Breast epithelium (tissue), 3 donors: ENCODE results near the gene KIF1A.

Experiments
- POLR2A ChIP-seq: fragments of 450-650 bp; IDR thresholded peaks from one replicate; pipeline ENCODE4 v1.6.1; 2016; ENCODE audit warnings: antibody characterized with exemption, mild to moderate bottlenecking, moderate library complexity
- POLR2AphosphoS5 ChIP-seq, 3 donors: sonication (generic); formaldehyde crosslinking; IDR thresholded peaks; one replicate each; pipeline ENCODE4 v1.6.1; 2017; ENCODE audit warnings: antibody characterized with exemption in 3 of 3
- TF ChIP-seq, protein P1 (sequence below), 3 donors: fragments of 450-650 bp; IDR thresholded peaks; one replicate each; pipeline ENCODE4 v1.5.1; 2016 to 2017; ENCODE audit warnings: antibody characterized with exemption in 3 of 3, mild to moderate bottlenecking in 3 of 3, moderate library complexity in 3 of 3

DNA sequence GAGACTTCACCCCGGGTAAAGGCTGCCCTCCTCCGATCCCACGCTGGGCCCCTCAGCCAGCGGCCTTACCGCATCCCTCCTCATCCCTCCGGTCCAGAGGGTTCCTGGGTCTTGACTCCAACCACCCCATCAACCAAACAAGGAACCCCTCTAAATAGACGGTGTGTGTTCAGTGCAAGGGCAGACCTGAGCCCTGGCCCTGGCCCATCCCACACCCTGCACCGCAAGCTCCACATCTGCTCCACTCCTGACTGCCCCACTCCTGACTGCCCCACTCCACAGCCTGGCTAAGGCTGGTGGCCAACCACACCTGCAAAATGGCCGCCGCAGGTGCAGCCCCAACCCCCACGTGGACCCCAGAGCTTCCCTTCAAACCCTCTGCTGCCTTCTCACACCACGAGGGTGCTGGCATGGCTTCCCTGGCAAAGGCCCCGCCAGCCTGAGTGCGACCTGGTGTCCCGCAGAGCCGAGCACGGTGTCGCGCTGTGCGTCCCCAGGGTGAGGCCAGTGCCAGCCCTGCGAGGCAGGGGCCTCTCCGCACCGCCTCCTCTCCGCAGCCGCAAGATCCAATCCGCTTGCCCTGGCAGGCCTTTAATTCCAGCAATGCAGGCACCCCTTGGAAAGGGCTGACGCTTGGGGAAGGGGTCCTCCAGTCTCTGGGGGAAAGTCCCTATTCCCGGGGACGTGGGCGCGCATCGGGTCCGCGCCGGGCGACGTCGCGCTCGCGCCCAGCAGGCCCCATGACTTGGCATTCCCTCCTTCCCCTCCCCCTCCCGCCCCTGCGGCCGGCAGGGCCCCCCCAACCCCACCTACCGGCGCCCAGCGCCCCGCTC lies 1.5 kb downstream of the KIF1A start:
- TF ChIP-seq, protein P1, sequence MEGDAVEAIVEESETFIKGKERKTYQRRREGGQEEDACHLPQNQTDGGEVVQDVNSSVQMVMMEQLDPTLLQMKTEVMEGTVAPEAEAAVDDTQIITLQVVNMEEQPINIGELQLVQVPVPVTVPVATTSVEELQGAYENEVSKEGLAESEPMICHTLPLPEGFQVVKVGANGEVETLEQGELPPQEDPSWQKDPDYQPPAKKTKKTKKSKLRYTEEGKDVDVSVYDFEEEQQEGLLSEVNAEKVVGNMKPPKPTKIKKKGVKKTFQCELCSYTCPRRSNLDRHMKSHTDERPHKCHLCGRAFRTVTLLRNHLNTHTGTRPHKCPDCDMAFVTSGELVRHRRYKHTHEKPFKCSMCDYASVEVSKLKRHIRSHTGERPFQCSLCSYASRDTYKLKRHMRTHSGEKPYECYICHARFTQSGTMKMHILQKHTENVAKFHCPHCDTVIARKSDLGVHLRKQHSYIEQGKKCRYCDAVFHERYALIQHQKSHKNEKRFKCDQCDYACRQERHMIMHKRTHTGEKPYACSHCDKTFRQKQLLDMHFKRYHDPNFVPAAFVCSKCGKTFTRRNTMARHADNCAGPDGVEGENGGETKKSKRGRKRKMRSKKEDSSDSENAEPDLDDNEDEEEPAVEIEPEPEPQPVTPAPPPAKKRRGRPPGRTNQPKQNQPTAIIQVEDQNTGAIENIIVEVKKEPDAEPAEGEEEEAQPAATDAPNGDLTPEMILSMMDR (IDR thresholded peaks at IDR 0.05), result no peak
- no peak for TF ChIP-seq POLR2AphosphoS5 (IDR thresholded peaks at IDR 0.05)
- no peak for TF ChIP-seq POLR2A
